ENCODE results near the gene LSM4.

DNA sequence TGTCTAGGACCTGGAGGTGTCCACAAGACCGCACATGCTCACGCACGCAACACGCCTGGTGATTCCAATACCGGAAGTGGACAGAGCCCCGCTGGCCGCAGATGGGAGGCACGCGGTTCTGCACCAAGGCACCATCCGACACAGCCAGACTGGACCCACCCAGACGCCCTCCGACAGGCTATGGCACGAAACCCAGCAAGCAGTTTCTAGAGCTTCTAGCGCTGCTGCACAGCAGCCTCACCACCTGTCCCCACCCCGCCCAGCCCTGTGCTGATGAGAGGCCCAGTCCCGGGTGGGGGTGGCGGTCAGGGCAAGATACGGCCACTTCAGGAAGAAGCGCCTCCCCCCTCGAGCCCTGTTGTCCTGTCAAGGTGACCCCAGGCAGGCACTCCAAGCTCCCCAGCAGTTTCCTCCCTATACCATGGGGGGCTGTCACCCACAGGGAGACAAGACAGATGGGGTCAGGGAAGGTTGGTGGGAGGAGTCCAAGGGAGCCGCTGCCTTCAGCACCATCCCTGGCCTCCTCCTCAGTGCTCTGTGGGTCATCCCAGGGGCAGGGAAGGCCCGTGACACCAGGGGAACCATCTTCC lies 11.3 kb downstream of the LSM4 start:
- TF ChIP-seq POLR2A (IDR thresholded peaks at IDR 0.05) = no peak
- TF ChIP-seq, protein P1, sequence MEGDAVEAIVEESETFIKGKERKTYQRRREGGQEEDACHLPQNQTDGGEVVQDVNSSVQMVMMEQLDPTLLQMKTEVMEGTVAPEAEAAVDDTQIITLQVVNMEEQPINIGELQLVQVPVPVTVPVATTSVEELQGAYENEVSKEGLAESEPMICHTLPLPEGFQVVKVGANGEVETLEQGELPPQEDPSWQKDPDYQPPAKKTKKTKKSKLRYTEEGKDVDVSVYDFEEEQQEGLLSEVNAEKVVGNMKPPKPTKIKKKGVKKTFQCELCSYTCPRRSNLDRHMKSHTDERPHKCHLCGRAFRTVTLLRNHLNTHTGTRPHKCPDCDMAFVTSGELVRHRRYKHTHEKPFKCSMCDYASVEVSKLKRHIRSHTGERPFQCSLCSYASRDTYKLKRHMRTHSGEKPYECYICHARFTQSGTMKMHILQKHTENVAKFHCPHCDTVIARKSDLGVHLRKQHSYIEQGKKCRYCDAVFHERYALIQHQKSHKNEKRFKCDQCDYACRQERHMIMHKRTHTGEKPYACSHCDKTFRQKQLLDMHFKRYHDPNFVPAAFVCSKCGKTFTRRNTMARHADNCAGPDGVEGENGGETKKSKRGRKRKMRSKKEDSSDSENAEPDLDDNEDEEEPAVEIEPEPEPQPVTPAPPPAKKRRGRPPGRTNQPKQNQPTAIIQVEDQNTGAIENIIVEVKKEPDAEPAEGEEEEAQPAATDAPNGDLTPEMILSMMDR (IDR thresholded peaks at IDR 0.05) = no peak
